Gastrocnemius medialis (tissue), 4 donors: ENCODE data around the gene MGAT5B. TPM values are rescaled to one million over a fixed set of nuclear protein-coding genes. Genes with fewer than 3 reads are reported as not detected.

Experiments used
- ATAC-seq, 2 donors: fragments of 150-250 bp; one replicate each; pipeline ENCODE4 v1.9.1; 2016
- DNase-seq, 2 donors: peaks; one replicate each; pipeline ENCODE4 v3.0.0-alpha.2; 2019
- H3K27ac ChIP-seq, 4 donors: fragments of 200-600 bp; sonication (generic); 1 replicate in 1 of 4; 2 replicates in 3 of 4; pipeline ENCODE4 v1.5.1; 2016 to 2018; ENCODE audit warnings: mild to moderate bottlenecking in 2 of 4, moderate library complexity in 1 of 4
- H3K27me3 ChIP-seq, 3 donors: fragments of 200-600 bp; sonication (generic) in 2 of 3; 1 replicate in 1 of 3; 2 replicates in 2 of 3; pipeline versions ENCODE4 v1.5.1 to v1.6.0; 2016 to 2019; ENCODE audit warnings: mild to moderate bottlenecking in 1 of 3, moderate library complexity in 1 of 3
- H3K36me3 ChIP-seq, 2 donors: fragments of 200-600 bp; sonication (generic) in 1 of 2; one replicate each; pipeline ENCODE4 v1.5.1; 2017 to 2018
- H3K4me1 ChIP-seq, 2 donors: fragments of 200-600 bp; sonication (generic) in 1 of 2; one replicate each; pipeline ENCODE4 v1.5.1; 2016 to 2017; ENCODE audit warnings: mild to moderate bottlenecking in 2 of 2
- H3K4me3 ChIP-seq, 4 donors: fragments of 200-600 bp; sonication (generic) in 3 of 4; 1 replicate in 1 of 4; 2 replicates in 3 of 4; pipeline ENCODE4 v1.5.1; 2016 to 2019; ENCODE audit warnings: mild to moderate bottlenecking in 2 of 4
- H3K9me3 ChIP-seq, 3 donors: fragments of 200-600 bp; sonication (generic) in 2 of 3; 1 replicate in 1 of 3; 2 replicates in 2 of 3; pipeline ENCODE4 v1.5.1; 2016 to 2019
- CTCF ChIP-seq, 5 experiments: fragments of 450-650 bp in 3 of 5; fragments of 200-600 bp in 2 of 5; sonication (generic) in 2 of 5; IDR thresholded peaks in 4 of 5; conservative IDR thresholded peaks in 1 of 5; 1 replicate in 4 of 5; 2 replicates in 1 of 5; pipeline ENCODE4 v1.5.1; 2016 to 2019; ENCODE audit warnings: antibody characterized with exemption in 5 of 5, mild to moderate bottlenecking in 3 of 5, moderate library complexity in 3 of 5
- POLR2A ChIP-seq, 2 donors: fragments of 450-650 bp; IDR thresholded peaks; one replicate each; pipeline ENCODE4 v1.6.1; 2017; ENCODE audit warnings: antibody characterized with exemption in 2 of 2, mild to moderate bottlenecking in 2 of 2, moderate library complexity in 2 of 2
- in situ Hi-C, 4 donors: fragments of 200-750 bp; cut with MboI; loops; one replicate each; pipeline versions ENCODE4 v1.15.0 to v1.8.0; 2017; ENCODE audit warnings: low sequenced_read_pairs in 4 of 4
- intact Hi-C: fragments of 100-400 bp; cut with DNase I; formaldehyde crosslinking; loops from one replicate; pipeline ENCODE4 v1.15.1; 2023; ENCODE audit warnings: low total_unique reads
- total RNA-seq, 4 donors: library from RNA; depleted of rRNA; stranded (reverse); fragments of >200 nt; gene quantifications; one replicate each; pipeline versions ENCODE4 v1.1.0 to v1.2.3, GENCODE V29; 2016

The MGAT5B gene
- total RNA-seq, 4 donors from 2014 or later = not detected

- Histone ChIP-seq H3K4me1 (no peaks in the 10 kb centered on the region), H3K36me3 (no peaks in the 10 kb centered on the region), H3K27ac (no peak overlapping the region), H3K9me3 (no peaks in the 10 kb centered on the region), H3K27me3 (peaks cover 3 to 5% (median 3%) of the 10 kb centered on the region in 3 donors), H3K4me3 (no peak overlapping the region)
- intact Hi-C loops = no loop called here
- DNase-seq = no peak
- TF ChIP-seq CTCF (IDR thresholded peaks at IDR 0.05 in 4 of 5, conservative IDR thresholded peaks at IDR 0.05 in 1 of 5) (no peak), POLR2A (IDR thresholded peaks at IDR 0.05) (no peak)
- in situ Hi-C loops = no loop called here
- no peak for ATAC-seq
These were observed 76.3 kb downstream of the MGAT5B start for GRCh38 chr17:76944477-76944876.

- Histone ChIP-seq H3K4me1 (no peaks in the 10 kb centered on the region), H3K27me3 (peaks cover 0 to 9% (median 3%) of the 10 kb centered on the region in 3 donors), H3K9me3 (no peaks in the 10 kb centered on the region), H3K36me3 (no peaks in the 10 kb centered on the region), H3K27ac (no peak overlapping the region), H3K4me3 (no peak overlapping the region)
- intact Hi-C loops = no loop called here
- DNase-seq (no peak), ATAC-seq (no peak)
- in situ Hi-C loops = no loop called here
- TF ChIP-seq POLR2A (IDR thresholded peaks at IDR 0.05) (no peak), CTCF (IDR thresholded peaks at IDR 0.05 in 4 of 5, conservative IDR thresholded peaks at IDR 0.05 in 1 of 5) (no peak)
These were observed 78.0 kb downstream of the MGAT5B start for GRCh38 chr17:76946111-76946771.

GRCh38 chr17:76946772-76947135, 78.5 kb downstream of the MGAT5B start:
- DNase-seq (no peak), ATAC-seq (no peak)
- in situ Hi-C loops (no loop called here), intact Hi-C loops (no loop called here)
- H3K4me3 ChIP-seq = no peak overlapping the region
- H3K27me3 ChIP-seq = peaks cover 0 to 9% (median 3%) of the 10 kb centered on the region in 3 donors
- no peaks in the 10 kb centered on the region for H3K36me3 ChIP-seq
- no peak overlapping the region for H3K27ac ChIP-seq
- TF ChIP-seq CTCF (IDR thresholded peaks at IDR 0.05 in 4 of 5, conservative IDR thresholded peaks at IDR 0.05 in 1 of 5) (no peak), POLR2A (IDR thresholded peaks at IDR 0.05) (no peak)
- H3K4me1 ChIP-seq = no peaks in the 10 kb centered on the region
- no peaks in the 10 kb centered on the region for H3K9me3 ChIP-seq

- H3K27ac ChIP-seq = no peak overlapping the region
- in situ Hi-C loops = no loop called here
- no peak for ATAC-seq
- no peaks in the 10 kb centered on the region for H3K36me3 ChIP-seq
- peaks cover 0 to 9% (median 3%) of the 10 kb centered on the region in 3 donors for H3K27me3 ChIP-seq
- H3K4me1 ChIP-seq = no peaks in the 10 kb centered on the region
- TF ChIP-seq CTCF (IDR thresholded peaks at IDR 0.05 in 4 of 5, conservative IDR thresholded peaks at IDR 0.05 in 1 of 5) (no peak), POLR2A (IDR thresholded peaks at IDR 0.05) (no peak)
- intact Hi-C loops = no loop called here
- DNase-seq = no peak
- no peak overlapping the region for H3K4me3 ChIP-seq
- no peaks in the 10 kb centered on the region for H3K9me3 ChIP-seq
These were observed 79.1 kb downstream of the MGAT5B start for GRCh38 chr17:76947309-76947708.

- ATAC-seq = no peak
- Histone ChIP-seq H3K9me3 (no peaks in the 10 kb centered on the region), H3K27me3 (peaks cover 0 to 9% (median 3%) of the 10 kb centered on the region in 3 donors), H3K4me1 (no peaks in the 10 kb centered on the region), H3K4me3 (no peak overlapping the region), H3K36me3 (no peaks in the 10 kb centered on the region), H3K27ac (no peak overlapping the region)
- in situ Hi-C loops (no loop called here), intact Hi-C loops (no loop called here)
- no peak for DNase-seq
- no peak for TF ChIP-seq POLR2A (IDR thresholded peaks at IDR 0.05)
- TF ChIP-seq CTCF (IDR thresholded peaks at IDR 0.05 in 4 of 5, conservative IDR thresholded peaks at IDR 0.05 in 1 of 5) = no peak
These were observed 79.6 kb downstream of the MGAT5B start for GRCh38 chr17:76947771-76948170.
